Natural killer cell (primary cell): Measurements from ENCODE around the gene AMT. TPM values are rescaled to one million over a fixed set of nuclear protein-coding genes. Genes with fewer than 3 reads are reported as not detected.
"Not testable (repeated sequence)": the region's sequence is repeated elsewhere in the genome, so short reads cannot be mapped to it uniquely, and the experiment has no call there.

Source experiments
- ATAC-seq, 3 donors: fragments of 150-1000 bp in 2 of 3; fragments of 200-7000 bp in 1 of 3; cut with Tn5 transposase; 1 replicate in 1 of 3; 2 replicates in 2 of 3; pipeline ENCODE4 v1.10.0; 2021; ENCODE audit warnings: mild to moderate bottlenecking in 2 of 3, moderate library complexity in 2 of 3
- DNase-seq, 2 donors: peaks; one replicate each; pipeline versions ENCODE4 v3.0.0 to v3.0.0-alpha.2; 2013 to 2021; ENCODE audit warnings: mixed read lengths in 1 of 2
- H3K27ac ChIP-seq: one replicate; pipeline ENCODE4 v1.5.1; 2013; ENCODE audit warnings: mild to moderate bottlenecking, low read length
- H3K27me3 ChIP-seq: one replicate; pipeline ENCODE4 v1.6.1; 2013; ENCODE audit warnings: low read length; ENCODE audit not compliant: control insufficient read depth, insufficient read depth
- H3K36me3 ChIP-seq: one replicate; pipeline ENCODE4 v1.6.1; 2013; ENCODE audit warnings: low read length; ENCODE audit not compliant: control insufficient read depth, insufficient read depth
- H3K4me1 ChIP-seq: one replicate; pipeline ENCODE4 v1.6.1; 2013; ENCODE audit warnings: low read length; ENCODE audit not compliant: control insufficient read depth, insufficient read depth
- H3K4me3 ChIP-seq: one replicate; pipeline ENCODE4 v1.5.1; 2013; ENCODE audit warnings: low read length
- H3K9me3 ChIP-seq: one replicate; pipeline ENCODE4 v1.6.1; 2013; ENCODE audit warnings: low read length; ENCODE audit not compliant: control insufficient read depth, insufficient read depth
- H3K27ac Mint-ChIP-seq, 2 donors: one replicate each; pipeline ENCODE4 v1.8.0; 2022; ENCODE audit warnings: mild to moderate bottlenecking in 2 of 2, mixed read lengths in 2 of 2, moderate library complexity in 1 of 2
- H3K27me3 Mint-ChIP-seq, 2 donors: one replicate each; pipeline ENCODE4 v1.8.0; 2022; ENCODE audit warnings: low read depth in 2 of 2, mixed read lengths in 2 of 2
- H3K36me3 Mint-ChIP-seq: one replicate; pipeline ENCODE4 v1.8.0; 2022; ENCODE audit warnings: mixed read lengths
- H3K4me1 Mint-ChIP-seq, 2 donors: one replicate each; pipeline ENCODE4 v1.8.0; 2022; ENCODE audit warnings: mixed read lengths in 2 of 2
- H3K4me3 Mint-ChIP-seq: one replicate; pipeline ENCODE4 v1.8.0; 2022; ENCODE audit warnings: mild to moderate bottlenecking, moderate library complexity, mixed read lengths
- H3K9me3 Mint-ChIP-seq, 2 donors: one replicate each; pipeline ENCODE4 v1.8.0; 2022; ENCODE audit warnings: mixed read lengths in 2 of 2
- whole genome bisulfite sequencing: methylation state at CpG from one replicate; pipeline ENCODE4 v1.1.7; 2013; ENCODE audit warnings: missing lambda C conversion rate; ENCODE audit not compliant: insufficient coverage; 5-methylcytosine and 5-hydroxymethylcytosine counted together
- intact Hi-C: fragments of 100-400 bp; cut with micrococcal nuclease; formaldehyde crosslinking; loops from one replicate; pipeline ENCODE4 v1.14.2; 2022
- total RNA-seq, 4 donors: library from RNA; stranded (reverse); fragments of 120-200 nt in 1 of 4; gene quantifications; one replicate each; pipeline versions ENCODE4 v1.2.3 to v1.2.4, GENCODE V29; 2013 to 2022
- TF ChIP-seq, protein P1 (sequence below): fragments of 200-600 bp; IDR thresholded peaks from one replicate; pipeline ENCODE4 v1.8.0; 2022; ENCODE audit warnings: antibody characterized with exemption

AMT gene
- total RNA-seq, 3 donors from 2014 or later (not counting 1 experiment from before 2014, with no cell fraction given), result 13.4 to 14.2 (median 14.0) TPM

DNA sequence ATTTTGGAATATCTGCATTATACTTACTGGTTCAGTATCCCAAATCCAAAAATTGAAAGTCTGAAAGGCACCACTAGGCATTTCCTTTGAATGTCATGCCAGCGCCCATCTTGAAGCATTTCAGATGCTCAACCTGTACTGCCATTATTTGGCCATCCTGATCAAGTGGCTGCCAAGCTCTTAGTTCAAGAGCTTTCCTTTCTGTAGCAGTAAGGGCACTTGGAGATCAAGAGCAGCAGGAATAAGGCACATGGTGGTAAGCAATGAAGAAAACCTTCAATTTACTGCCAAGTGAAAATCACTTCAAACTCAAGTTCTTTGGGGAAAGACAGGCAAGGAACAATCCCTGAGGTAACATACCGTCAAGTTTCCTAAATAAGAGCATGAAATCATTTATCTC is 20.5 kb downstream of the AMT start:
- H3K9me3 Mint-ChIP-seq, result no peaks in the 10 kb centered on the region
- Histone ChIP-seq H3K27ac (no peak overlapping the region), H3K36me3 (peaks cover 5% of the 10 kb centered on the region), H3K4me3 (no peak overlapping the region), H3K4me1 (peaks cover 54% of the 10 kb centered on the region), H3K27me3 (no peaks in the 10 kb centered on the region), H3K9me3 (no peaks in the 10 kb centered on the region)
- H3K27me3 Mint-ChIP-seq, result no peaks in the 10 kb centered on the region
- no peak for ATAC-seq
- TF ChIP-seq, protein P1, sequence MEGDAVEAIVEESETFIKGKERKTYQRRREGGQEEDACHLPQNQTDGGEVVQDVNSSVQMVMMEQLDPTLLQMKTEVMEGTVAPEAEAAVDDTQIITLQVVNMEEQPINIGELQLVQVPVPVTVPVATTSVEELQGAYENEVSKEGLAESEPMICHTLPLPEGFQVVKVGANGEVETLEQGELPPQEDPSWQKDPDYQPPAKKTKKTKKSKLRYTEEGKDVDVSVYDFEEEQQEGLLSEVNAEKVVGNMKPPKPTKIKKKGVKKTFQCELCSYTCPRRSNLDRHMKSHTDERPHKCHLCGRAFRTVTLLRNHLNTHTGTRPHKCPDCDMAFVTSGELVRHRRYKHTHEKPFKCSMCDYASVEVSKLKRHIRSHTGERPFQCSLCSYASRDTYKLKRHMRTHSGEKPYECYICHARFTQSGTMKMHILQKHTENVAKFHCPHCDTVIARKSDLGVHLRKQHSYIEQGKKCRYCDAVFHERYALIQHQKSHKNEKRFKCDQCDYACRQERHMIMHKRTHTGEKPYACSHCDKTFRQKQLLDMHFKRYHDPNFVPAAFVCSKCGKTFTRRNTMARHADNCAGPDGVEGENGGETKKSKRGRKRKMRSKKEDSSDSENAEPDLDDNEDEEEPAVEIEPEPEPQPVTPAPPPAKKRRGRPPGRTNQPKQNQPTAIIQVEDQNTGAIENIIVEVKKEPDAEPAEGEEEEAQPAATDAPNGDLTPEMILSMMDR, result no peak
- DNase-seq, result no peak
- no peaks in the 10 kb centered on the region for H3K36me3 Mint-ChIP-seq
- H3K27ac Mint-ChIP-seq, result peak overlapping the region; percentile 59 to 77
- 94% methylated on average over 1 of the region's 2 CpGs for WGBS
- peaks cover 59 to 61% of the 10 kb centered on the region in 2 donors for H3K4me1 Mint-ChIP-seq
- H3K4me3 Mint-ChIP-seq, result no peak overlapping the region
- intact Hi-C loops, result no loop called here

DNA sequence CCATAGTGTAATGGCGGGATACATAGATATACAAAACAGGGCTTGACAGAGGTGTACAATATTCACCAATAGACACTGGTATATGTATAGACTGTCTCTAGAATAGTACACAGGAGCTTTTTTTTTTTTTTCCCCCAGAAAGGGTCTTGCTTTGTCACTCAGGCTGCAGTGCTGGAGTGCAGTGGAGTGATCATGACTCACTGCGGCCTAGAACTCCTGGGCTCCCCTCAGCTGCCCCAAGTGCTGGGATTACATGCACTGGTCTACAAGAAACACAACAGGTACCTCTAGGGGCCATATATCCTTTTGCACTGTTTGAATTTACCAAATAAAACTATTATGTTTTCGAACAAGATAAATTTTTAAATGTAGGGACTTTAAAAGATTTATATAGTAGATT is 22.8 kb downstream of the AMT start:
- no peak overlapping the region for H3K27ac ChIP-seq
- Mint-ChIP-seq H3K4me1 (peaks cover 60 to 62% of the 10 kb centered on the region in 2 donors), H3K36me3 (no peaks in the 10 kb centered on the region)

DNA sequence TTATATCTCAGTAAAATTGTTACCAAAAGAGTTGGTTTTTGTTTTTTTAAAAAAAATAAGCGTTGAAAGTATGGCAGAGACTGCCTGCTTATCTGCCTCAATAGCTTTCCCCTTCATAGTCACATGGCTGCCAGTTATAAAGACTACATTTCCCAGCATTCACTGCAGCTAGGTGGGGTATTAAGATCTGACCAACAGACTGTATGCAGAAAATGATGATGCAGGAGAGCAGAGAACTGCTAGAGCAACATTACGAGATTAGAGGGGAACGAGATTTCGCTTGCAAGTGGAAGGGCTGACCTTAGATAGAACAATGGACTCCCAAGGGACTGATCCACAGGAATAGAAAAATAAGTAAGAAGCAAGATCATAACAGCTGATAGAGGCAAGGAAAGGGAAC is 24.8 kb downstream of the AMT start:
- Mint-ChIP-seq H3K9me3 (no peaks in the 10 kb centered on the region), H3K27ac (peak overlapping the region; percentile 60 to 63), H3K4me3 (peak overlapping the region; percentile 40), H3K36me3 (no peaks in the 10 kb centered on the region), H3K27me3 (no peaks in the 10 kb centered on the region), H3K4me1 (peaks cover 73 to 80% of the 10 kb centered on the region in 2 donors)
- intact Hi-C loops, result no loop called here
- Histone ChIP-seq H3K27ac (no peak overlapping the region), H3K9me3 (no peaks in the 10 kb centered on the region), H3K36me3 (peaks cover 23% of the 10 kb centered on the region), H3K27me3 (no peaks in the 10 kb centered on the region), H3K4me1 (peaks cover 63% of the 10 kb centered on the region), H3K4me3 (no peak overlapping the region)
- DNase-seq, result peak in 1 of 2 donors; percentile 46
- 79% methylated on average over 4 of the region's 4 CpGs for WGBS
- TF ChIP-seq, protein P1, result no peak
- ATAC-seq, result peak in 2 of 3 donors; percentile 53 to 69

More for the DNA sequence above, 22.8 kb downstream of the AMT start:
- no peaks in the 10 kb centered on the region for H3K9me3 ChIP-seq
- TF ChIP-seq, protein P1, result no peak
- Mint-ChIP-seq H3K27me3 (no peaks in the 10 kb centered on the region), H3K4me3 (peak overlapping the region; percentile 47), H3K27ac (peak overlapping the region; percentile 69 to 85), H3K9me3 (no peaks in the 10 kb centered on the region)
- DNase-seq, result no peak
- H3K4me1 ChIP-seq, result peaks cover 58% of the 10 kb centered on the region
- WGBS, result 100% methylated on average over 1 of the region's 3 CpGs
- no peaks in the 10 kb centered on the region for H3K27me3 ChIP-seq
- peaks cover 19% of the 10 kb centered on the region for H3K36me3 ChIP-seq
- peak; percentile 24 to 65 (median 29) for ATAC-seq
- intact Hi-C loops, result no loop called here
- H3K4me3 ChIP-seq, result no peak overlapping the region

DNA sequence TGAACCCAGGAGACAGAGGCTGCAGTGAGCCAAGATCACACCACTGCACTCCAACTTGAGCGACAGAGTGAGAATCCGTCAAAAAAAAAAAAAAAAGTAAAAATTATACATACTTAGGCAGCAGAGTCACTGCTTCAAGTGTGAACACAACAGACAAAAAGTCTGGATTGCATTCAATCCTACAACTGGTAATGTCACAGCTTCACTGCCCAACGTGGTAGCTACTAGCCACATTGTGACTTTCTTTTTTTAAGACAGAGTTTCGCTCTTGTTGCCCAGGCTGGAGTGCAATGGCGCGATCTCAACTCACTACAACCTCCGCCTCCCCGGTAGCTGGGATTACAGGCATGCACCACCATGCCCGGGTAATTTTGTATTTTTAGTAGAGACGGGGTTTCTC is 31.0 kb downstream of the AMT start:
- intact Hi-C loops, result not testable (repeated sequence)

More for the DNA sequence above, 31.0 kb downstream of the AMT start:
- peak; percentile 47 to 68 (median 50) for ATAC-seq
- H3K4me1 Mint-ChIP-seq, result peaks cover 47 to 60% of the 10 kb centered on the region in 2 donors
- WGBS, result 76% methylated on average over 6 of the region's 10 CpGs
- not testable (repeated sequence) for H3K27me3 Mint-ChIP-seq, H3K27me3 ChIP-seq, H3K4me3 ChIP-seq, H3K27ac ChIP-seq, H3K36me3 Mint-ChIP-seq, H3K9me3 ChIP-seq, DNase-seq, H3K9me3 Mint-ChIP-seq
- H3K27ac Mint-ChIP-seq, result peak overlapping the region; percentile 34 to 35
- peaks cover 17% of the 10 kb centered on the region for H3K36me3 ChIP-seq
- peak overlapping the region; percentile 57 for H3K4me3 Mint-ChIP-seq
- H3K4me1 ChIP-seq, result peaks cover 39% of the 10 kb centered on the region
